K562 (cell line): ENCODE measurements around the gene CAPZA1. TPM values are rescaled to one million over a fixed set of nuclear protein-coding genes. Genes with fewer than 3 reads are reported as not detected.
A peak's percentile ranks its signal among the peaks of the same experiment; 100 is the strongest.

Source experiments
- ATF2 ChIP-seq: sonication (generic); formaldehyde crosslinking; IDR thresholded peaks from 2 replicates; pipeline ENCODE4 v1.8.1; 2022; ENCODE audit warnings: missing genetic modification reagents
- CUX1 ChIP-seq: fragments of 200-800 bp; sonication (Bioruptor generic); IDR thresholded peaks from 2 replicates; pipeline ENCODE4 v1.6.1; 2016; ENCODE audit warnings: missing genetic modification characterization, missing compliant biosample characterization
- ETS1 ChIP-seq: conservative IDR thresholded peaks from 2 replicates; pipeline ENCODE4 v1.6.1; 2011; ENCODE audit warnings: low read depth, mild to moderate bottlenecking, low read length; ENCODE audit not compliant: control insufficient read depth
- RCOR1 ChIP-seq, 2 experiments: IDR thresholded peaks; 2 replicates each; pipeline ENCODE4 v1.6.1; 2012; ENCODE audit warnings: low read depth in 2 of 2, low read length in 2 of 2, borderline replicate concordance in 1 of 2, improper control_type of control experiment in 1 of 2
- SMAD1 ChIP-seq: fragments of 150-350 bp; IDR thresholded peaks from 2 replicates; pipeline ENCODE4 v1.6.1; 2014; ENCODE audit warnings: low read length, low read depth; ENCODE audit not compliant: partially characterized antibody
- SMARCA5 ChIP-seq: fragments of 450-650 bp; IDR thresholded peaks from 2 replicates; pipeline ENCODE4 v1.6.1; 2016
- polyA plus RNA-seq, 8 experiments: library from polyadenylated mRNA; depleted of rRNA in 4 of 8; stranded (reverse) in 5 of 8; unstranded in 3 of 8; fragments of >200 nt; fragmentation: Nextera tagmentation in 2 of 8; fragmentation: Illumina TruSeq in 1 of 8; extraction: Ambion mirVana in 2 of 8; extraction: Trizol in 1 of 8; gene quantifications; 2 replicates each; pipeline versions ENCODE4 v1.2.1 to v1.2.3, GENCODE V29; 2011 to 2014; ENCODE audit warnings: inconsistent platforms in 1 of 8, missing spikeins in 1 of 8
- total RNA-seq, 7 experiments: library from RNA; depleted of rRNA in 6 of 7; stranded (reverse); fragments of >200 nt in 6 of 7; fragmentation: Illumina TruSeq in 2 of 7; extraction: Trizol in 2 of 7; gene quantifications; 2 replicates each; pipeline versions ENCODE4 v1.2.1 to v1.2.3, GENCODE V29; 2011 to 2021; ENCODE audit warnings: low replicate concordance in 1 of 7
- TF ChIP-seq, protein P1 (sequence below): fragments of 450-650 bp; conservative IDR thresholded peaks from 2 replicates; pipeline ENCODE4 v1.6.1; 2016; ENCODE audit warnings: missing genetic modification characterization, low read depth, mild to moderate bottlenecking, missing compliant biosample characterization, moderate library complexity

Gene CAPZA1
- total and polyA plus RNA-seq, 9 of the 15 experiments (the other 6 are each of a cell fraction or from before 2014, with no cell fraction given): 237 to 1,020 (median 306) TPM

DNA sequence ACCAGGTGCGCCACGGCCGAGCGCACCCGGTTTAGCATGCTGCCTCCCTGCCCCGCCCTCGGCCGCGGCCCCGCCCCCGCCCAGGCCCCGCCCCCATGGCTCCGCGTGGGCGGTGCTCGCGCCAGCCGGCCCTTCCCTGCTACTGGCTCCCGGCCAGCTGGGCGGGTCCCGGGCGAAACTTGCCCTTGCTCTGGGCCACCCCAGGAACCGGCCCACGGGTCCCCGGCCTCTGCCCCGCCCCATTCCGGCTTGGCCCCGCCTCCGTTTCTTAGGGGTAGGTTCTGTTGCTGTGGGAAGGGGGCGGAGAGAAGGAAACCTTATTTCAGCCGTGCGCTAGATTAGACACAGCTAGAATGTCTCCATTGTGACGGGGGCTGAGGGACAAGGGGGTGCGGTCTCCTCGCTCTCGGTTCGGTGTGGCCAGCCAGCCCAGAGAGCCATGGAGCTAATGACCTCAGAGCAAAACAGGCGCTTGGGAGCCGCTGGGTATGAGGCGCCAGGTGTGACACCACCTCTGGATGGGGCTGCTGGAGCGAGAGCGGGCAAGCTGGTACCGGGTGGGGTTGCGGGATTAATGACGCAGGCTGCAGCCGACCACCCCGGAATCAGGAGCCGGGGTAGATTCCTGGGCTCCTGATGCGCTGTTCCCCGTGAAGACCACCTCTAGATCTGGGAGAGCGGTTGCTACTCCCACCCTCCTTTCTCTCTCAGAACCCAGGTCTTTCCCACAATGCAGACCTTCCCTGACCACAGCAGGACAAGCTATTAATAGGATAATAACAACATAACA is 95.8 kb downstream of the CAPZA1 start, which contains the start of gene PPM1J (continued):
- TF ChIP-seq CUX1 (CRISPR knock-in tag) (no peak), RCOR1 (IDR thresholded peaks at IDR 0.05; ENCODE audit: borderline replicate concordance in 1 of 2, low read depth in 2 of 2, low read length in 2 of 2) (0 out of 4 replicates have a peak, but pooled peaks of 1 of the 2 experiments have one; percentile 14), SMARCA5 (no peak), ATF2 (CRISPR knock-in tag) (no peak), ETS1 (0 out of 2 replicates have a peak, but pooled peaks have one; percentile 36), SMAD1 (peak; percentile 7)
- TF ChIP-seq, protein P1, sequence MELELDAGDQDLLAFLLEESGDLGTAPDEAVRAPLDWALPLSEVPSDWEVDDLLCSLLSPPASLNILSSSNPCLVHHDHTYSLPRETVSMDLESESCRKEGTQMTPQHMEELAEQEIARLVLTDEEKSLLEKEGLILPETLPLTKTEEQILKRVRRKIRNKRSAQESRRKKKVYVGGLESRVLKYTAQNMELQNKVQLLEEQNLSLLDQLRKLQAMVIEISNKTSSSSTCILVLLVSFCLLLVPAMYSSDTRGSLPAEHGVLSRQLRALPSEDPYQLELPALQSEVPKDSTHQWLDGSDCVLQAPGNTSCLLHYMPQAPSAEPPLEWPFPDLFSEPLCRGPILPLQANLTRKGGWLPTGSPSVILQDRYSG: no peak
